Activated CD4-positive, alpha-beta T cell treated with anti-CD3 and anti-CD28 coated beads for 24 hours (primary cell): ENCODE results near the gene OSBPL7.

Source experiments
- DNase-seq, 2 donors: peaks; one replicate each; pipeline ENCODE4 v3.0.0-alpha.2; 2020; ENCODE audit warnings: low read depth in 2 of 2

Gene OSBPL7

GRCh38 chr17:47821424-47822391, at the start of gene OSBPL7:
OSBPL7 (minus strand) TSS chr17:47821794; CDS start chr17:47820278, 1,516 bp downstream.
- DNase-seq = peak; percentile 49 to 57

GRCh38 chr17:47871048-47871447, 49.5 kb upstream of the OSBPL7 start:
- no peak for DNase-seq

DNA sequence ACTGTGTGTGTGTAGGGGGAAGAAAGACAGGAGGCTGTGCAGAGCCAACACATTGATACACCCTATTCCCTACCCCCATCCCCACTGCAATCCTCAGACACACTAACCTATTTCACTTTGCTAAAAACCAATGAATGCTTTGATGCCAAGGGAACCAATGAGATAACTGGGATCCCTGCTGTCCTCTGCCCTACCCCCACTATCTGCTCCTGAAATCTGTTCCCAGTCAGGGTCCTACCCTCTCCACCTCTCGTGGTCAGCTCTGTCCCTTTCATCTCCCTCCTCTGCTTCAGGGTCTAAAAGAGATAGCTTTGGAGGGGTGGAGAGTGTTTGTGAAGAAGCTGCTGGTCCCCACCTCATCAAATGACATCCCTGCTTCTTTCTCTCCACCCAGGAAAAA, 48.5 kb upstream of the OSBPL7 start:
- no peak for DNase-seq

GRCh38 chr17:47869114-47869513, 47.5 kb upstream of the OSBPL7 start:
- no peak for DNase-seq

DNA sequence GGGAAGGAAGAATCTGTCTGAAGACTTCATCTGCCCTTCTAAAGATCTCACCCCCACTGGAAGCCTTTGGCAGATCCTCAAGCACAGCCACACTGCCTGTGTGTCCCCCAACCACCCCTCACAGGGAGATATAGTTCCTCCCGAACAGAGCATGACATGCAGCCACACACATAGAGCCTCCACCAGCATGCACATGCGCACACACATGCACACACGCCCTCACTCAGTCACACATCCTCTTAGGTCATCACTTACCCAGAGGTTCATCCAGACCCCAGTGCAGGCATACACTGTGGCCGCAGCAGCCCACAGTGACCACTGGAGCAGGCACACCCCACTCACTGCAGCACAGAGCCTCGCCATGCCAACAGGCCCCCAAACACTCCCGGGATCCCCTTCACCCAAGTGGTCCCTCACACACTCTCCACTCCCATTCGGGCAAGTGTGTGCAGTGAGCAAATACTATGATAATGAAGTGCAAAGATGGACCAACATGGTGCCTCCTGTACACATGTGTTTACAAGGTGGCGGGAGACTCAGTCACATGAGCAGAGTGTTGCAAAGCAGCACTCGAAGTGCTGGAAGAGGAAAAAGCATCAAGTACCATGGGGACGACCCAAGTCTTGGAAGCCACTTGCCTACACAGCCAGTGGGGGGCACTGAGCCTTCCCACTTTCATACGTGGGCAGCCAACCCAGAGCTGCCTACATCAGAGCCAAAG, 46.4 kb upstream of the OSBPL7 start:
- no peak for DNase-seq

GRCh38 chr17:47866941-47867340, 45.3 kb upstream of the OSBPL7 start:
- no peak for DNase-seq

DNA sequence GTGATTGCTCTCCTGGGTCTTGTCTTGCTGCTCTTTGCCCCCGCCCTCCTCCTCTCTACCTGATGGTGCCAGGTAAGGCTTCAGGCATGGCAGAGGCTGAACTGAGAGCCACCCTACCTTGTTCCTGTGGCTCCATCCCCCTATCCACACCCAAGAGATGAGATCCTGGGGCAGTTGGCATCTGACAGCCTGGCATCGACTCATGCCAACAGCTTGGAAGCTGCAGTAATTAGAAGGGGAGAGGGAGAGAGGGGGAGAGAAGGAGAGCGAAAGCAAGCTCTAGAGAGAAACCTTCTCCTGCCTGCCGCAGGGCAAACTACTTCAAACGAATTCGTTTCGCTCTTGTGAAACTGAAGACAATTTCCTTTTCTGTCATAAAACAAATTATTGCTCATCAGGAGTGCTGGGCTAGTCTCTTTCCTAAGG, 43.2 kb upstream of the OSBPL7 start:
- DNase-seq = no peak

GRCh38 chr17:47862621-47863440, 41.2 kb upstream of the OSBPL7 start:
- no peak for DNase-seq

DNA sequence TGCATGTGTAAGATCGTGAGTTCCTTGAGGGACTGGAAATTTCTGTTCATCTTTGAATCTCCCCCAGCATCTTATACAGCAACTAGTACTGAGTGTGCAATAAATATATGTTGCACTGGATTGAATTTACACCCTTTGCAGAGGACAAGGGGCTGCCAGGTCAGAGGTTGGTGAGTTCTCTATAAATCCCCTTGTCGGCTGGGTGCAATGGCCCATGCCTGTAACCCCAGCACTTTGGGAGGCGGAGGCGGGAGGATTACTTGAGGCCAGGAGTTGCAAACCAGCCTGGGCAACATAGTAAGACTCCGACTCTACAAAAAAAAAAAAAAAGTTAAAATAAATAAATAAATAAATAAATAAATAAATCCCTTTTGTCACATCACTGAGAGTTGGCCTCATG, 38.8 kb upstream of the OSBPL7 start:
- DNase-seq = no peak

DNA sequence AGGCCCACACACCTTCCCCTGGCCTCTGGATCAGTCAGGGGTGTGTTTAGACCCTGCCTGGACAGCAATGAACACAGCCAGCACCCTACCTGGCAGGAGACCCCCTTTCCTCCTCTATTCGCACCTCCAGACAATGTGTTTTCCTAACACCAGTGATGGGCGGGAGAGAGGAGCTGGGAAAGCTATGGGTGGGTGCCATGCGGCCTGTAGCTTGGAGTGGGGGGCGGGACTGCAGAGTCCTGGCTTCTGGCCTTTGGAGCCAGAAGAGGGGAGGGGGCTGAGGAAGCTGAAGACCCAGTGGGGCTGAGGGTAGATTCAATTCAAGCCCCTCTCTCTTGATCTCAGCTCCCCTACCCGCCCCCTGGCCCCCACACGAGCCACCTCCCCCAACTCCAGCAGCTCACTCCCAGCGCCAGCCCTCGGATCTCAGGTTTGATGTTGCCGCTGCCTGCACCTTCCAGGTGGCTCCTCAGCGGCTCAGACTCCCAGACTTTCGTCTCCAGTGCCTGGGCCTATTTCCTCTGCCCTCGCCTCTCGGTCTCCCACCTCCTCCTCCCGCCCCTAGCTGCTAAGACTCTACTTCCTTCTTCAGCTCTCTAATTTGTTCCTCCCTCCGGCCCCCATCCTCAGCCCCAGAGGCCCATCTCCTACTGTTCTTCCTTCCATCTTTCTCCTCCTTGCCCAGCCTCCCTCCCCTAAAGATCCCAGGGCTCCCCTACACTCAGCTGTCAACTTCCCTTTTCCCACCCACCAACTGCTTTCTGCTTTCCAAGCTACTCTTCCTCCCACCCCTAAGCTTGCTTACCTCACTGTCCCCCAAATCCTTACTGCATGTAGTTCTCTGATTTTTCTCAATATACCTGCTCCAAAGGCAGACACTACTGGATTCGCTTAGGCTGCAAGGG, 36.2 kb upstream of the OSBPL7 start:
- DNase-seq = no peak

DNA sequence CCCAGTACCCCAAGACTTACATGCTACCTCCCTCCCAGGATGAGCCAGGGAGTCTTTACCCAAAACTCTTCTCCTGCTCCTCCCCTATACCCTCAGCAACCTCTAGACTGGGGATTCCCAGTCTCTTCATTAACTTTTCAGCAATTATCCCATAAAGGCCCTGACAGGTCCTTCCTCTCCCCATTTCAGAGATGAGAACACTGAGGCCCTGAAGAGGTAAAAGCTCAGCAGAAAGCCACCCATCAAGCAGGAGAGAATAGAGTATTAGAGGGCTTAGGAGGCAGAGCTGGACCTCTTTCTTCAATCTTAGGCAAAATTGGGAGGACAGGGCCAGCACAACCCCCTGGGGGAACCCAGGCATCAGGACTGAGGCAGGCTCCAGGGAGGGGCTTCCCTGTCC, 35.2 kb upstream of the OSBPL7 start:
- no peak for DNase-seq

GRCh38 chr17:47855737-47856136, 34.1 kb upstream of the OSBPL7 start:
- DNase-seq = no peak

- no peak for DNase-seq
These were observed 32.0 kb upstream of the OSBPL7 start for GRCh38 chr17:47853616-47854015.

DNA sequence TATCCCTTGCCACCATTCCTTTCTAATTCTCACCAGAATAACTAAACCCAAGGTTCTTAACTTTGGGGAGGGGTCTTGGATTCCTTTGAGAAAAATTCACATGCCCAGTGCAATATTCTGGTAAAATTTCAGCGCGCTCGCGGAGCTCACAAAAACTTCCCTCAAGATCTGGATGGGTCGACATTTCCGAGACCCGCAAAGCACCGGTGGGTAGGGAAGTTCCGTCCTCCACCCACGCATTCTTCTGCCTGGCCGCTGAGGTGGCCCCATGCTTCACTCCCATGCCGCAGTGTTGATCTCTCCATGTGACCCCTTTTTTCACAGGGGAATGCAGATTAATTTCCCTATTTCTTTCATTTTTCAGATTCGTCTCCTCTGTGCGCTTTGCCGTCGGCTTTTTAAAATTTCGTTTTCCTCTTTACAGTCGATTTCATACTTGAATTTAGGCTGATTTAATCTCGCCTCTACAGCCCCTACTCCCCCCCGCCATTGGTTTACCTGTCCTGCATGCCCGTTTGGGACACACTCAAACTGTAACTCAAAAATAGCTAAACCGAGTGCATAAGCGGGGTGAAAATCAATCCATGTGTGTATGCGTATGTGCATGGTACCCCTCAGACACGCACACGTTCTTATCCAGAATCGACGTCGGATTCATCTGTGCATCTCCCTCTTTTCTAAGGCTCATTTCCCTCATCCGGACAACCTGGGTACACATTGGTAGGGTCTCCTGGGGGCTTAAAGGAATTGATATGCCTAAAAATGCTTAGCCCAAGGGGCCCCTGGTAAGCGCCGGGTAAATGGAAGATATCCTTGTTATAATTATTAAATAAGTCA, 30.7 kb upstream of the OSBPL7 start:
- no peak for DNase-seq

GRCh38 chr17:47851764-47852112, 30.1 kb upstream of the OSBPL7 start:
- DNase-seq = no peak

DNA sequence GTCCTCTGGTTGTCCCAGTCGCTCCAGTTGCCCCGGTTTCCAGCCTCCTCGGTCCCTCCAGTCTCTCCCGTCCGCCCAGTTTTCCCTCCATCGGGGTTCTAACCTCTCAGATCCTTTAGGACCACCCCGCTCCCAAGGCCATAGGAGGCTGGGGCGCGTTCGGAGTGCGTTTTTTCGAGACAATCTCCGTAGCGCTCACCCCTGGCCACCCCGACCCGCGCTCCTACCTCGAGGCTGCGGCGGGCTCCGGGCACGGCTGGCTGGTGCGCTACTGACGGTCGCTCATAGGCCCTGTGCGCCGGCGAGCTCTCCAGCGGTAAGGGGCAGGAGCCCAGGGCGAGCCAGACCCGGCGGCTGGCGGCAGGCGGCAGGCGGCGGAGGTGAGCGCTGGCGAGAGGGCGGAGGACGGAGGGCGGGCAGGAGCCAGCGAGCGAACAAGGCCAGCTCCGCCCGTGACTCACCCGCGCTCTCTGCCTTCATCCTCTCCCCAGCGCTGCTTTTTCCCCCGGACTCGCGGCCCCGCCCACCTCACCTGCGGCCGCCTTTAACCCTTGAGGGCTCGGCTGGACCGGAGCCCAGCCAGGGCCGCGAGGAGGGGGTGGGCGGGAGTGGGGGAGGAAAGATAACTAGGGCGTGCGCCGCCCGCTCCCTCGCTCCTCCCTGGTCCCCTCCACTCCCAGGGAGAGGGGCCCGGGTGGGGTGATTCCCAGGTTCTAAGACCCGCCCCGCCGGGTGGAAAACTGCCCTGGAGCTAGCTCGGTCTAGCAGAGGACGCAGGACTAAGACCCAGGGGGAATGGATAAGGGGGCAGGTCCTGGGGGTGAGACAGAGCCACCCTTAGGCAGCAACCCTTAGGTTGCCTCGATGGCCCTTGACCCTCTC, 29.3 kb upstream of the OSBPL7 start, which contains the start of gene SP6:
TSS of gene SP6 (minus strand) at position 472 of the 882 bp plus-strand sequence. CDS start 2,734 bp downstream, outside the sequence.
- DNase-seq = peak; percentile 49 to 69

GRCh38 chr17:47850373-47850691, 28.7 kb upstream of the OSBPL7 start:
- DNase-seq = no peak

DNA sequence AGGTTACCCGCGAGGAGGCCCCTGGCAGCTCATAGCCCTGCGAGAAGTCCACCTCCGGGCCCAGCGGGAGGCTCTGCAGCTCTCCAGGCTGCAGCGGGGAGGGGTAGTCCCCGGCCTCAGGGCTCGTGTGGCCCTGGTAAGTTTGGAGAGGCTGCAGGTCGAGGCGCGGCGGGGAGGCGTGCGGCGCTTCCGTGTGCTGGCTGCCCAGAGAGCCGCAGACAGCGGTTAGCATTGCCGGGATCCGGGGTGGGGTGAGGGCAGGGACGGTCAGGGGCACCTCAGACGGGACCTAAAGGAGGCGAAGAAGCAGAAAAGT, 26.6 kb upstream of the OSBPL7 start:
- no peak for DNase-seq
